ENCODE measurements around the gene MEDAG. TPM values are rescaled to one million over a fixed set of nuclear protein-coding genes. Genes with fewer than 3 reads are reported as not detected.

The MEDAG gene
- total RNA-seq, 3 donors from 2014 or later: not detected

GRCh38 chr13:30932481-30933353 is 26.6 kb downstream of the MEDAG start, which contains the start of gene TEX26:
TSS of gene TEX26 (plus strand) at chr13:30932656. CDS start at chr13:30932716, 60 bp downstream.
- ATAC-seq: no peak
- Mint-ChIP-seq H3K4me3 (no peak within 1 kb of the TSS), H3K4me1 (ENCODE audit: low read depth) (no peaks in the 10 kb centered on the region), H3K9me3 (peaks cover 5% of the 10 kb centered on the region), H3K36me3 (ENCODE audit: insufficient read depth) (no peaks in the 10 kb centered on the region), H3K27me3 (ENCODE audit: low read depth) (peaks cover 41% of the 10 kb centered on the region)
- DNase-seq: no peak

DNA sequence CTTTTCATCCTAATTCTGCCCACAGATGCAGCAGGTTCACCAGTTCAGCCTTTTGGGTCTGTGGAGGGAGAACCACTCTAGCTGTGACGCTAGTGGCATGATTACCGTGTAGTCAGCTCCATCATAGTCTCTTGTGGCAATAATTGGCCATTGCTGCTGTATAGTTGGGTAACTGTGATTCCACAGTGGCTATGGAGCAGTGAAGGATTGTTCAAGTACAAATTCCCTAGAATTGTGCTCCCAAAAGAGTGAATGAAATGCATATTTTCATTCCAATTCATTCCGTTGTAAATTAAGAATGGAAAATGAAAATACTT is 27.2 kb downstream of the MEDAG start:
- Mint-ChIP-seq H3K4me1 (ENCODE audit: low read depth) (no peaks in the 10 kb centered on the region), H3K27me3 (ENCODE audit: low read depth) (peaks cover 41% of the 10 kb centered on the region), H3K36me3 (ENCODE audit: insufficient read depth) (no peaks in the 10 kb centered on the region), H3K9me3 (peaks cover 11% of the 10 kb centered on the region), H3K4me3 (no peak overlapping the region)
- no peak for DNase-seq
- no peak for ATAC-seq

GRCh38 chr13:30934381-30934780 is 28.3 kb downstream of the MEDAG start:
- H3K9me3 Mint-ChIP-seq: peaks cover 12% of the 10 kb centered on the region
- no peak for ATAC-seq
- no peaks in the 10 kb centered on the region for H3K4me1 Mint-ChIP-seq (ENCODE audit: low read depth)
- no peak for DNase-seq
- H3K27me3 Mint-ChIP-seq (ENCODE audit: low read depth): peaks cover 37% of the 10 kb centered on the region
- no peaks in the 10 kb centered on the region for H3K36me3 Mint-ChIP-seq (ENCODE audit: insufficient read depth)
- H3K4me3 Mint-ChIP-seq: no peak overlapping the region

DNA sequence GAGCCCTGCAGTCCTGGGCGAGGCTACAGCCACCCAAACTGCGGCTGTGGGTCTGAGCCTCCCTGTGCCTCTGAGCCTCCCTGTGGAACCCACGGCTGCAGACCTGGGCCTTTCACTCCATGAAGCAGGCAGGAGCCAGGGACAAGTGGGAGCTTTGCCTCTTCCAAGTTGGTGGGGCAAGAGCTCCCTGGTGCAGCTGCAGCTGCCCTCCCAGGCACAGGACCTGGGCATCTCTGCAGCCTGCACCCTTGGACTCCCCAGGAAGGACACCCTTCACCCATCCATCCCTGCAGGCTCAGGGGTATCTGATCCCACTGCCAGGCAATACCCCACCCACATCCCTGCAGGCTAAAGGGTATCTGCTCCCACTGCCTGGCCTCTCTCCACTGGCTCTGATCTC is 28.7 kb downstream of the MEDAG start:
- DNase-seq (no peak), ATAC-seq (no peak)
- peaks cover 12% of the 10 kb centered on the region for H3K9me3 Mint-ChIP-seq
- H3K4me3 Mint-ChIP-seq: no peak overlapping the region
- H3K27me3 Mint-ChIP-seq (ENCODE audit: low read depth): peaks cover 36% of the 10 kb centered on the region
- H3K4me1 Mint-ChIP-seq (ENCODE audit: low read depth): no peaks in the 10 kb centered on the region
- no peaks in the 10 kb centered on the region for H3K36me3 Mint-ChIP-seq (ENCODE audit: insufficient read depth)

DNA sequence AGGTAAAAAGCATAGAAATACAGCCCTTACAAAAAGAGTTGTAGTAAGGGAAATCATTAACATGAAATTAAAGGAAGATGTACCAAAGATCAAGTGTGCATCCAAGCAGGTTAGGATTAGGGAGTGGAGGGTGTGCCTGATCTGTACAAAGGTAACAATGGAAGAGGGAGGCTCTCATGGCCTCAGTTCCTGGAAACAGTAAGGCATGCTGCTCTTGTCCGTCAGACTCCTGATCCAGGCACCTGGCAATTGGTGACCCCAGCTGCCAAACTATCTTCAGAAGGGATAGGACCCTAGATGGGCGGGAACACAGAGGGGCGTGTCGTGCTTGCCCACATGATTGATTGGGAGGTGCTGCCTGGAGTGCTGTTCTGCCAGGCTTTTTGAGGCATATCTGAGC is 30.9 kb downstream of the MEDAG start:
- Mint-ChIP-seq H3K9me3 (peaks cover 12% of the 10 kb centered on the region), H3K36me3 (ENCODE audit: insufficient read depth) (no peaks in the 10 kb centered on the region), H3K4me3 (no peak overlapping the region), H3K27me3 (ENCODE audit: low read depth) (peaks cover 27% of the 10 kb centered on the region), H3K4me1 (ENCODE audit: low read depth) (no peaks in the 10 kb centered on the region)
- no peak for DNase-seq
- ATAC-seq: no peak

DNA sequence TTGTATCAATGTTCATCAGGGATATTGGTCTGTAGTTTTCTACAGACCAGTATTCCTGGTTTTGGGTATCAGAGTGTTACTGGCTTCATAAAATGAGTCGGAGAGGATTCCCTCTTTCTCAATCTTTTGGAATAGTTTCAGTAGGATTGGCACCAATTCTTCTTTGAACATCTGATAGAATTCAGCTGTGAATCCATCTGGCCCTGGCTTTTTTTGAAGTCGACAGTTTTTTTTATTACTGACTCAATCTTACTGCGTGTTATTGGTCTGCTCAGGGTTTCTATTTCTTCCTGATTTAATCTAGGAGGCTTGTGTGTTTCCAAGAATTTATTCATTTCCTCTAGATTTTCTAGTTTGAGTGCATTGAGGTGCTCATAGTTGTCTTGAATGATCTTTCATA is 37.8 kb downstream of the MEDAG start:
- Mint-ChIP-seq H3K4me3 (no peak overlapping the region), H3K36me3 (ENCODE audit: insufficient read depth) (no peaks in the 10 kb centered on the region), H3K4me1 (ENCODE audit: low read depth) (no peaks in the 10 kb centered on the region), H3K27me3 (ENCODE audit: low read depth) (peaks cover 13% of the 10 kb centered on the region), H3K9me3 (peaks cover 9% of the 10 kb centered on the region)
- ATAC-seq (no peak), DNase-seq (no peak)

DNA sequence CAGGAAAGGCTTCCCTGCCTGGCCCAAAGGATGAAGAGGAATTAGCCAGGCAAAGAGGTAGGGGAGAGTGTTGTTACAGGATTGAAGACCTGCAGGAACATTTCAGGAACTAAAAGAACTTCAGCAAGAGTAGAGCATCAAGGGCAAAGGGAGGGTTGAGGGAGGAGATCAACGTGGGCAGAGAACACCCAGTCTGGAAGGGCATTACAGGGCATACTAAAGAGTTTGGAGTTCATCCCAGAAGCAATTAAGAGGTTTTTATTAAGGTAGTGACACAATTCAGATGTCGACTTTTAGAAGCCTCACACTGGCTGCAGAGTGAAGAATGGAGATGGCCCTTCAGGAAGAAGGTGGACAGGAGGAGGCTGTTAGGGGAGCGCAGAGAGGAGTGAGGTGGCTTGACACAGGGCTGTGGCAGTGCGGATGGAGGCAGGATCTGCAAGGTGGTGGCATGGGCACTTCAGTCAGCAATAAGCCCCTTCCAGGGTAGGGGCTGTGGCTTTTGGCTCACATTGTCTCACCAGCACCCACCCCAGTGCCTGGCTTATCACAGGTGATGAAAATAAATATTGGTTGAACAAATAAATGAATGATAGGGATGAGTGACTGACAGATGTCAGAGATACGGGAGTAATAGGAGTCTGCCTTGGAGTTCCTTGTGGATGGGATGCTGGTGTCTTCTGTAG is 51.3 kb downstream of the MEDAG start:
- H3K4me1 Mint-ChIP-seq (ENCODE audit: low read depth): no peaks in the 10 kb centered on the region
- H3K36me3 Mint-ChIP-seq (ENCODE audit: insufficient read depth): no peaks in the 10 kb centered on the region
- ATAC-seq (no peak), DNase-seq (no peak)
- peaks cover 12% of the 10 kb centered on the region for H3K9me3 Mint-ChIP-seq
- H3K27me3 Mint-ChIP-seq (ENCODE audit: low read depth): peaks cover 30% of the 10 kb centered on the region
- H3K4me3 Mint-ChIP-seq: no peak overlapping the region

- H3K9me3 Mint-ChIP-seq: peaks cover 12% of the 10 kb centered on the region
Measured at GRCh38 chr13:30959678-30960077, 53.6 kb downstream of the MEDAG start.

DNA sequence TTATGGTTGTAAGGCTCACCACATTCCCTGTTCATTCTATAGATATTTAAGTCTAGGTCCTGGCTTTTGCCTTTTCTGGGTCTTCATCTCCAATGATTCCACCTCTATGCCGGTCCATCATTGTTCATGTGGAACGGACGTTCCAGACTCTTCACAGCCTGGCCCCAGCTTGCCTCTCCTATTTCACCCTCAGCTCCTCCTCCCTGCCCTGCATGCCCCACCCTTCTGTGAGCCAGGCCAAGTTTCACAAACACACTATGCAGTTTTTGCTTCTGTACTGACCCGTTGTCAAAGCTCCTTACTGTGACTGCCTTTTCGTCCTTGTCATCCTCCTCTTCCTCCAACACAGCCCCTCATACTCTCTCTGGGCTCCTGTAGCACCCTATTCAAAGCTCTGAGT is 57.7 kb downstream of the MEDAG start:
- DNase-seq (no peak), ATAC-seq (no peak)
- peaks cover 7% of the 10 kb centered on the region for H3K9me3 Mint-ChIP-seq

More at GRCh38 chr13:30959678-30960077, 53.6 kb downstream of the MEDAG start:
- ATAC-seq (no peak), DNase-seq (no peak)
- Mint-ChIP-seq H3K4me1 (ENCODE audit: low read depth) (no peaks in the 10 kb centered on the region), H3K4me3 (no peak overlapping the region), H3K27me3 (ENCODE audit: low read depth) (peaks cover 30% of the 10 kb centered on the region), H3K36me3 (ENCODE audit: insufficient read depth) (no peaks in the 10 kb centered on the region)

GRCh38 chr13:30965380-30965779 is 59.3 kb downstream of the MEDAG start:
- ATAC-seq (no peak), DNase-seq (no peak)
- Mint-ChIP-seq H3K9me3 (no peaks in the 10 kb centered on the region), H3K4me1 (ENCODE audit: low read depth) (no peaks in the 10 kb centered on the region), H3K4me3 (no peak overlapping the region), H3K27me3 (ENCODE audit: low read depth) (peaks cover 29% of the 10 kb centered on the region), H3K36me3 (ENCODE audit: insufficient read depth) (no peaks in the 10 kb centered on the region)

More for the DNA sequence above, 57.7 kb downstream of the MEDAG start:
- no peaks in the 10 kb centered on the region for H3K36me3 Mint-ChIP-seq (ENCODE audit: insufficient read depth)
- no peaks in the 10 kb centered on the region for H3K4me1 Mint-ChIP-seq (ENCODE audit: low read depth)
- H3K27me3 Mint-ChIP-seq (ENCODE audit: low read depth): peaks cover 26% of the 10 kb centered on the region
- no peak overlapping the region for H3K4me3 Mint-ChIP-seq

DNA sequence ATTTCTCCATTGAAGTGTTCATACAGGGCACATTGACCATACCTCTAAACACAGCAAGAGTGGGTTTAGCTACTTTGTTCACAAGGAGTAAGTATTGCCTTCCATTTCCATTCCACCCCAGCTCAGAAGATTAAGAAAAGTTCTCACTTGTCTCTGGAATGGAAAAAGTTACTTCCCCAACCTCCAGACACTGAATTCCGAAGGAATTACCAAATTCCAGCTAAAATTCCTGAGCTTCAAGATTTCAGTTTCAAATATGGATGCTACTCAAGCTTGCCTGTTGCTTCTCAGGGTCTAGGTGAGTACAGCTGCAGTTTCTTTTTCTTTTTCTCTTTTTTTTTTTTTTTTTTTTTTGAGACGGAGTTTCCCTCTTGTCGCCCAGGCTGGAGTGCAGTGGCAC is 60.0 kb downstream of the MEDAG start:
- peaks cover 33% of the 10 kb centered on the region for H3K27me3 Mint-ChIP-seq (ENCODE audit: low read depth)
- ATAC-seq: no peak
- no peaks in the 10 kb centered on the region for H3K36me3 Mint-ChIP-seq (ENCODE audit: insufficient read depth)

GRCh38 chr13:30968846-30969245 is 62.8 kb downstream of the MEDAG start:
- H3K27me3 Mint-ChIP-seq (ENCODE audit: low read depth): peaks cover 34% of the 10 kb centered on the region
- H3K9me3 Mint-ChIP-seq: no peaks in the 10 kb centered on the region
- no peaks in the 10 kb centered on the region for H3K36me3 Mint-ChIP-seq (ENCODE audit: insufficient read depth)
- H3K4me1 Mint-ChIP-seq (ENCODE audit: low read depth): no peaks in the 10 kb centered on the region
- H3K4me3 Mint-ChIP-seq: no peak overlapping the region
- ATAC-seq (no peak), DNase-seq (no peak)

More for the DNA sequence above, 60.0 kb downstream of the MEDAG start:
- no peak for DNase-seq
- Mint-ChIP-seq H3K9me3 (no peaks in the 10 kb centered on the region), H3K4me1 (ENCODE audit: low read depth) (no peaks in the 10 kb centered on the region), H3K4me3 (no peak overlapping the region)

GRCh38 chr13:30971575-30971974 is 65.5 kb downstream of the MEDAG start:
- Mint-ChIP-seq H3K4me3 (no peak overlapping the region), H3K9me3 (no peaks in the 10 kb centered on the region), H3K27me3 (ENCODE audit: low read depth) (peaks cover 30% of the 10 kb centered on the region), H3K4me1 (ENCODE audit: low read depth) (no peaks in the 10 kb centered on the region), H3K36me3 (ENCODE audit: insufficient read depth) (no peaks in the 10 kb centered on the region)
- ATAC-seq (no peak), DNase-seq (no peak)

DNA sequence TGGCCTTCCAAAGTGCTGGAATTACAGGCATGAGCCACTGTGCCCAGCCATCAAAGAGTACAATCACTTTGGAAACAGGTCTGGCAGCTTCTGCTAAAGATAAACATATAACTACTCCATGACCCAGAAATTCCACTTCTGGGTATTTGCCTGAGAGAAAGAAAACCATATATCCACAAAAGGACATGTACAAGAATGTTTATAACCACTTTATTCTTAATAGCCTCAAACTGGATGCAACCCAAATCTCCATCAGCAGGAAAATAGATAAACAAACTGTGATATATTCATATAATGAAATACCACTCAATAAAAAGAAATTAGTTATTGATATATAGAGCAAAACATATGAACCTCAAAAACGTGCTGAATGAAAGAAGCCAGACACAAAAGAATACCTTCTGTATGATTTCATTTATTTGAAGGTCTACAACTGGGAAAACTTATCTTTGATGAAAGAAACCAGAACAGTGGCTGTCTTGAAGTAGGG is 66.9 kb downstream of the MEDAG start:
- DNase-seq (no peak), ATAC-seq (no peak)
- Mint-ChIP-seq H3K4me1 (ENCODE audit: low read depth) (no peaks in the 10 kb centered on the region), H3K4me3 (no peak overlapping the region), H3K9me3 (no peaks in the 10 kb centered on the region), H3K36me3 (ENCODE audit: insufficient read depth) (no peaks in the 10 kb centered on the region), H3K27me3 (ENCODE audit: low read depth) (peaks cover 27% of the 10 kb centered on the region)

DNA sequence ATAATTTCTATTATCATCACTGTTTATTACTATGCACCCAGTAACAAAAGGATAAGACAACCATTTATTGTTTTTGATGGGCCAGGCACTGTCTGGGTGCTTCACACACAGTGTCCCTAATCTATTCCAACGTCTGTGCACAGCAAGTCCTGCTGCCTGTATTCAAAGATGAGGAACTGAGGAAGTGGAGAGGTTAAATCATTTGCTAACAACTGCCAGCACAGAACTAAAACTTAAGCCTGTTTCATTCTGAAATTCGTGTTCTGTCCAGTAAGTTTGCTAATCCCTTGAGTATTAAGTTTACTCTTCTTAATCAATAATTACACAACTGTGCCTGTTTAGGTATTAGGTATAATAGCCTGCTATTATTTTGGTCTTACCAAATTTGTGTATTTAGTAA is 68.3 kb downstream of the MEDAG start:
- no peak overlapping the region for H3K4me3 Mint-ChIP-seq
- no peaks in the 10 kb centered on the region for H3K36me3 Mint-ChIP-seq (ENCODE audit: insufficient read depth)
- no peak for DNase-seq
- no peaks in the 10 kb centered on the region for H3K4me1 Mint-ChIP-seq (ENCODE audit: low read depth)
- H3K9me3 Mint-ChIP-seq: no peaks in the 10 kb centered on the region
- H3K27me3 Mint-ChIP-seq (ENCODE audit: low read depth): peaks cover 18% of the 10 kb centered on the region
- no peak for ATAC-seq
